ENCODE data around the gene MCF2L. TPM values are rescaled to one million over a fixed set of nuclear protein-coding genes. Genes with fewer than 3 reads are reported as not detected.

The MCF2L gene
- total and polyA plus RNA-seq, 10 of the 15 experiments (the other 5 are each of a cell fraction or from before 2014, with no cell fraction given), result 0.06 to 1.1 (median 0.21) TPM; not detected in 2

GRCh38 chr13:113084094-113084942, 115.3 kb downstream of the MCF2L start:
- ChIA-PET RAD21 (ENCODE audit: unreplicated experiment) (no interaction called here), CTCF (no interaction called here), POLR2A (no interaction called here), SMC1A (ENCODE audit: uncharacterized antibody, unreplicated experiment) (no interaction called here)
- intact Hi-C loops (cut with micrococcal nuclease; ENCODE audit: unreplicated experiment), result no loop called here
- no peak overlapping the region for H2AFZ ChIP-seq (ENCODE audit: control insufficient read depth, low read depth, low read length)
- H4K20me1 ChIP-seq (ENCODE audit: control insufficient read depth, insufficient read depth), result no peaks in the 10 kb centered on the region
- H3K4me1 ChIP-seq (ENCODE audit: control insufficient read depth, insufficient read depth, low read length), result no peaks in the 10 kb centered on the region
- H3K4me2 ChIP-seq (ENCODE audit: control insufficient read depth, insufficient read depth), result no peak overlapping the region
- 67% methylated on average over 25 of the region's 25 CpGs for WGBS (ENCODE audit: insufficient coverage, insufficient replicate concordance, low lambda C conversion rate, missing lambda C conversion rate)
- in situ Hi-C loops (cut with MboI), result no loop called here
- H3K9ac ChIP-seq (ENCODE audit: control insufficient read depth, insufficient read depth, low read length), result no peak overlapping the region
- no peaks in the 10 kb centered on the region for H3K9me3 ChIP-seq (replicated peaks; ENCODE audit: control insufficient read depth, insufficient read depth, low read length)
- H3K36me3 ChIP-seq (ENCODE audit: control insufficient read depth in 2 of 2, insufficient read depth in 2 of 2, low read length in 1 of 2), result no peaks in the 10 kb centered on the region
- no TSS peak for BruUV-seq (replicated peaks)
- no peak for ATAC-seq
- TF ChIP-seq POU2F2 (IDR thresholded peaks at IDR 0.05; ENCODE audit: borderline replicate concordance, low read depth, low read length) (no peak), ESRRA (IDR thresholded peaks at IDR 0.05; ENCODE audit: low read length) (no peak), BCLAF1 (IDR thresholded peaks at IDR 0.05) (no peak), RB1 (IDR thresholded peaks at IDR 0.05; ENCODE audit: borderline replicate concordance) (no peak), DPF2 (IDR thresholded peaks at IDR 0.05) (no peak), CHD1 (IDR thresholded peaks at IDR 0.05; ENCODE audit: low read depth, low read length) (no peak), SMARCA5 (IDR thresholded peaks at IDR 0.05) (no peak), SPI1 (IDR thresholded peaks at IDR 0.05; ENCODE audit: borderline replicate concordance, insufficient read depth, low read depth, low read length) (no peak), IRF5 (IDR thresholded peaks at IDR 0.05; ENCODE audit: borderline replicate concordance) (no peak), CBX5 (IDR thresholded peaks at IDR 0.05; ENCODE audit: low read depth) (no peak), RUNX3 (IDR thresholded peaks at IDR 0.05; ENCODE audit: low read length) (no peak), FOXM1 (IDR thresholded peaks at IDR 0.05; ENCODE audit: low read depth, low read length) (no peak), ASH2L (IDR thresholded peaks at IDR 0.05; ENCODE audit: borderline replicate concordance, low read depth) (no peak), CHD2 (IDR thresholded peaks at IDR 0.05; ENCODE audit: borderline replicate concordance, low read depth, low read length) (no peak), MYB (IDR thresholded peaks at IDR 0.05; ENCODE audit: borderline replicate concordance, low read depth, low read length) (no peak), SKIL (IDR thresholded peaks at IDR 0.05; ENCODE audit: low read depth, poor library complexity, severe bottlenecking) (no peak), PAX8 (IDR thresholded peaks at IDR 0.05) (no peak)
- H3K27ac ChIP-seq (ENCODE audit: control insufficient read depth, insufficient read depth), result no peak overlapping the region
- H3K27me3 ChIP-seq (replicated peaks in 1 of 2; ENCODE audit: control insufficient read depth in 2 of 2, insufficient read depth in 2 of 2, low read length in 1 of 2), result no peaks in the 10 kb centered on the region
- DNase-seq (ENCODE audit: low read depth, low spot score), result no peak
- FAIRE-seq, result no peak
- H3K79me2 ChIP-seq (ENCODE audit: control insufficient read depth, insufficient read depth, low read length), result no peaks in the 10 kb centered on the region
- H3K4me3 ChIP-seq, result no peak overlapping the region
